Stomach (tissue), 9 donors: Measurements from ENCODE around the gene BRCA1. TPM values are rescaled to one million over a fixed set of nuclear protein-coding genes. Genes with fewer than 3 reads are reported as not detected.
"Not testable (repeated sequence)": the region's sequence is repeated elsewhere in the genome, so short reads cannot be mapped to it uniquely, and the experiment has no call there.

Source experiments
- DNase-seq, 2 donors: peaks; one replicate each; pipeline versions ENCODE4 v3.0.0 to v3.0.0-alpha.2; 2013 to 2019
- H3K27ac ChIP-seq, 5 donors: fragments of 200-600 bp in 4 of 5; sonication (generic) in 4 of 5; one replicate each; pipeline ENCODE4 v1.5.1; 2013 to 2019; ENCODE audit warnings: mild to moderate bottlenecking in 1 of 5, moderate library complexity in 1 of 5
- H3K27me3 ChIP-seq, 3 donors: fragments of 200-600 bp; sonication (generic); one replicate each; pipeline ENCODE4 v1.5.1; 2017 to 2019; ENCODE audit warnings: mixed run types in 1 of 3
- H3K36me3 ChIP-seq, 4 donors: fragments of 200-600 bp; sonication (generic); 1 replicate in 3 of 4; 2 replicates in 1 of 4; pipeline ENCODE4 v1.5.1; 2016 to 2019
- H3K4me1 ChIP-seq, 4 donors: fragments of 200-600 bp; sonication (generic); one replicate each; pipeline ENCODE4 v1.5.1; 2016 to 2019
- H3K4me3 ChIP-seq, 4 donors: fragments of 200-600 bp; sonication (generic) in 3 of 4; one replicate each; pipeline ENCODE4 v1.5.1; 2016 to 2019; ENCODE audit warnings: mild to moderate bottlenecking in 1 of 4
- H3K9me3 ChIP-seq, 4 donors: fragments of 200-600 bp; sonication (generic); one replicate each; pipeline ENCODE4 v1.5.1; 2016 to 2019
- CTCF ChIP-seq, 7 experiments: fragments of 450-650 bp in 4 of 7; fragments of 200-600 bp in 3 of 7; sonication (generic) in 3 of 7; IDR thresholded peaks; one replicate each; pipeline ENCODE4 v1.5.1; 2016 to 2019; ENCODE audit warnings: antibody characterized with exemption in 7 of 7, control low read depth in 2 of 7, mild to moderate bottlenecking in 1 of 7
- POLR2A ChIP-seq, 4 donors: fragments of 450-650 bp; IDR thresholded peaks; one replicate each; pipeline ENCODE4 v1.6.1; 2016; ENCODE audit warnings: antibody characterized with exemption in 4 of 4, control low read depth in 2 of 4, mild to moderate bottlenecking in 1 of 4, moderate library complexity in 1 of 4
- POLR2AphosphoS5 ChIP-seq, 3 donors: sonication (generic); formaldehyde crosslinking; IDR thresholded peaks; one replicate each; pipeline ENCODE4 v1.6.1; 2016; ENCODE audit warnings: antibody characterized with exemption in 3 of 3
- WGBS, 5 donors: extraction: QIAGEN DNeasy Blood & Tissue Kit in 3 of 5; methylation state at CpG; one replicate each; pipeline versions ENCODE4 v1.1.5 to v1.1.7; 2013 to 2018; 5-methylcytosine and 5-hydroxymethylcytosine counted together
- intact Hi-C: fragments of 100-400 bp; cut with DNase I; formaldehyde crosslinking; loops from one replicate; pipeline ENCODE4 v1.15.1; 2023; ENCODE audit warnings: low total_unique reads
- polyA plus RNA-seq, 3 donors: library from polyadenylated mRNA; stranded (reverse); fragments of 200-250 nt; gene quantifications; one replicate each; pipeline ENCODE4 v1.2.3, GENCODE V29; 2013
- total RNA-seq, 5 donors: library from RNA; depleted of rRNA; stranded (reverse); fragments of >200 nt; gene quantifications; one replicate each; pipeline versions ENCODE4 v1.1.0 to v1.2.3, GENCODE V29; 2014 to 2016
- donor health status: healthy with polysubstance abuse.
- donor health status: Bipolar disorder and iron deficiency.
- donor health status: healthy.

Gene BRCA1
- total and polyA plus RNA-seq, 8 donors = 2.0 to 47.5 (median 14.3) TPM

- Histone ChIP-seq H3K27ac (peak overlapping the region in 3 of 5 donors; percentile 7 to 25 (median 20)), H3K27me3 (no peaks in the 10 kb centered on the region), H3K36me3 (peaks cover 14 to 44% (median 38%) of the 10 kb centered on the region in 4 donors), H3K4me1 (peaks cover 29 to 86% (median 49%) of the 10 kb centered on the region in 4 donors), H3K4me3 (no peak overlapping the region), H3K9me3 (no peaks in the 10 kb centered on the region)
- WGBS, 5 donors = 76 to 83% (median 81%) methylated on average over 5 of the region's 5 CpGs
- peak in 1 of 3 donors; percentile 6 for TF ChIP-seq POLR2AphosphoS5 (IDR thresholded peaks at IDR 0.05)
- no peak for TF ChIP-seq CTCF (IDR thresholded peaks at IDR 0.05)
- intact Hi-C loops = no loop called here
- DNase-seq = peak in 1 of 2 donors; percentile 72
Measured at GRCh38 chr17:43010667-43011308, 114.4 kb downstream of the BRCA1 start.

GRCh38 chr17:43006639-43007551, 118.3 kb downstream of the BRCA1 start, which contains the start of gene IFI35:
Gene IFI35, plus strand, starts transcription at chr17:43006784. Its CDS starts 164 bp downstream, at chr17:43006948.
- DNase-seq = peak; percentile 90 to 96
- Histone ChIP-seq H3K27me3 (no peaks in the 10 kb centered on the region), H3K36me3 (peaks cover 18 to 36% (median 29%) of the 10 kb centered on the region in 4 donors), H3K4me3 (peak within 1 kb of the TSS; percentile 62 to 70 (median 64)), H3K4me1 (peaks cover 18 to 70% (median 31%) of the 10 kb centered on the region in 4 donors), H3K9me3 (no peaks in the 10 kb centered on the region), H3K27ac (peak within 1 kb of the TSS; percentile 91 to 98 (median 96))
- 19 to 24% (median 21%) methylated on average over 18 of the region's 18 CpGs for WGBS, 5 donors
- TF ChIP-seq POLR2A (IDR thresholded peaks at IDR 0.05) (no peak), POLR2AphosphoS5 (IDR thresholded peaks at IDR 0.05) (peak; percentile 53 to 89 (median 67)), CTCF (IDR thresholded peaks at IDR 0.05) (peak in 4 of 7 experiments; percentile 13 to 57 (median 40))
- intact Hi-C loops = no loop called here

- H3K36me3 ChIP-seq = peaks cover 39 to 56% (median 54%) of the 10 kb centered on the region in 4 donors
- TF ChIP-seq POLR2AphosphoS5 (IDR thresholded peaks at IDR 0.05) = no peak
- no peak for TF ChIP-seq POLR2A (IDR thresholded peaks at IDR 0.05)
- H3K9me3 ChIP-seq = no peaks in the 10 kb centered on the region
- 65 to 80% (median 72%) methylated on average over 5 of the region's 5 CpGs for WGBS, 5 donors
- no peak overlapping the region for H3K4me3 ChIP-seq
- H3K4me1 ChIP-seq = peaks cover 26 to 66% (median 37%) of the 10 kb centered on the region in 4 donors
- intact Hi-C loops = no loop called here
- no peak for DNase-seq
- H3K27me3 ChIP-seq = no peaks in the 10 kb centered on the region
- H3K27ac ChIP-seq = peak overlapping the region in 3 of 5 donors; percentile 10 to 33 (median 15)
Measured at GRCh38 chr17:43003542-43004172, 121.5 kb downstream of the BRCA1 start.

- Histone ChIP-seq H3K4me1 (peaks cover 26 to 53% (median 30%) of the 10 kb centered on the region in 4 donors), H3K27ac (peak overlapping the region in 4 of 5 donors; percentile 33 to 93 (median 60)), H3K36me3 (peaks cover 39 to 56% (median 54%) of the 10 kb centered on the region in 4 donors)
- H3K4me3 ChIP-seq, H3K9me3 ChIP-seq, H3K27me3 ChIP-seq, DNase-seq, intact Hi-C loops: not testable (repeated sequence)
- WGBS, 5 donors = 89 to 93% (median 91%) methylated on average over 13 of the region's 13 CpGs
Measured at GRCh38 chr17:43000894-43001293, 124.3 kb downstream of the BRCA1 start.

- intact Hi-C loops = no loop called here
- TF ChIP-seq CTCF (IDR thresholded peaks at IDR 0.05) = no peak
- peaks cover 39 to 60% (median 54%) of the 10 kb centered on the region in 4 donors for H3K36me3 ChIP-seq
- 5 to 12% (median 7%) methylated on average over 10 of the region's 10 CpGs for WGBS, 5 donors
- H3K9me3 ChIP-seq = no peaks in the 10 kb centered on the region
- no peak for DNase-seq
- H3K27me3 ChIP-seq = no peaks in the 10 kb centered on the region
- H3K27ac ChIP-seq = peak overlapping the region; percentile 83 to 95 (median 92)
- peaks cover 26 to 53% (median 30%) of the 10 kb centered on the region in 4 donors for H3K4me1 ChIP-seq
- H3K4me3 ChIP-seq = peak overlapping the region; percentile 62 to 80 (median 73)
Measured at GRCh38 chr17:42999003-42999525, 126.1 kb downstream of the BRCA1 start.
